CD4-positive, alpha-beta memory T cell (primary cell): ENCODE results near the gene EPG5. TPM values are rescaled to one million over a fixed set of nuclear protein-coding genes. Genes with fewer than 3 reads are reported as not detected.

Experiments
- CTCF ChIA-PET: fragments of 350-600 bp; sonication (Branson Sonifier 250); formaldehyde crosslinking; loops from one replicate; lab custom pipeline; 2021; ENCODE audit warnings: inconsistent platforms; ENCODE audit not compliant: partially characterized antibody; lab: Charles Lee
- POLR2A ChIA-PET: fragments of 350-600 bp; sonication (Branson Sonifier 250); formaldehyde crosslinking; loops from one replicate; lab custom pipeline; 2021; ENCODE audit not compliant: partially characterized antibody; lab: Charles Lee
- DNase-seq, 5 donors: peaks; one replicate each; pipeline versions ENCODE4 v3.0.0 to v3.0.0-alpha.2; 2020 to 2022; ENCODE audit warnings: mixed read lengths in 1 of 5
- H3K27ac ChIP-seq: one replicate; pipeline ENCODE4 v1.7.0; 2013; ENCODE audit warnings: low read depth, low read length
- H3K27me3 ChIP-seq: 2 replicates; pipeline ENCODE4 v1.7.0; 2013; ENCODE audit warnings: mild to moderate bottlenecking, low read length, moderate library complexity; ENCODE audit not compliant: insufficient read depth
- H3K36me3 ChIP-seq: 2 replicates; pipeline ENCODE4 v1.7.0; 2013; ENCODE audit warnings: mild to moderate bottlenecking, low read length, moderate library complexity; ENCODE audit not compliant: insufficient read depth
- H3K4me1 ChIP-seq: 2 replicates; pipeline ENCODE4 v1.7.0; 2013; ENCODE audit warnings: mild to moderate bottlenecking, low read length, moderate library complexity; ENCODE audit not compliant: insufficient read depth
- H3K4me3 ChIP-seq, 2 donors: one replicate each; pipeline ENCODE4 v1.7.0; 2013; ENCODE audit warnings: low read length in 2 of 2, mild to moderate bottlenecking in 1 of 2
- H3K9me3 ChIP-seq, 2 donors: one replicate each; pipeline ENCODE4 v1.7.0; 2013; ENCODE audit warnings: low read length in 2 of 2, control low read depth in 1 of 2; ENCODE audit not compliant: control insufficient read depth in 1 of 2
- H3K27ac Mint-ChIP-seq, 7 donors: one replicate each; pipeline ENCODE4 v1.8.0; 2020 to 2021; ENCODE audit warnings: mixed read lengths in 7 of 7, mild to moderate bottlenecking in 6 of 7, inconsistent platforms in 3 of 7, moderate library complexity in 3 of 7
- H3K27me3 Mint-ChIP-seq, 2 donors: one replicate each; pipeline ENCODE4 v1.8.0; 2020 to 2021; ENCODE audit warnings: mixed read lengths in 2 of 2
- H3K36me3 Mint-ChIP-seq, 2 donors: one replicate each; pipeline ENCODE4 v1.8.0; 2020 to 2021; ENCODE audit warnings: mixed read lengths in 2 of 2, inconsistent platforms in 1 of 2, mild to moderate bottlenecking in 1 of 2
- H3K4me1 Mint-ChIP-seq, 4 donors: one replicate each; pipeline ENCODE4 v1.8.0; 2020 to 2021; ENCODE audit warnings: mixed read lengths in 4 of 4, mild to moderate bottlenecking in 1 of 4
- H3K4me3 Mint-ChIP-seq, 8 donors: one replicate each; pipeline ENCODE4 v1.8.0; 2020 to 2021; ENCODE audit warnings: mixed read lengths in 8 of 8, mild to moderate bottlenecking in 7 of 8, moderate library complexity in 6 of 8, inconsistent platforms in 3 of 8
- H3K9me3 Mint-ChIP-seq, 8 donors: one replicate each; pipeline ENCODE4 v1.8.0; 2020 to 2021; ENCODE audit warnings: mixed read lengths in 8 of 8, mild to moderate bottlenecking in 5 of 8, inconsistent platforms in 3 of 8, moderate library complexity in 1 of 8
- intact Hi-C: fragments of 100-400 bp; cut with micrococcal nuclease; formaldehyde crosslinking; loops from one replicate; pipeline ENCODE4 v1.15.1; 2023
- polyA plus RNA-seq, 2 donors: library from polyadenylated mRNA; unstranded; fragments of 300-500 nt; fragmentation: Illumina TruSeq; gene quantifications; one replicate each; pipeline ENCODE4 v1.2.3, GENCODE V29; 2021
- total RNA-seq, 2 experiments: library from RNA; stranded (reverse); gene quantifications; one replicate each; pipeline ENCODE4 v1.2.3, GENCODE V29; 2021

Gene EPG5
- total and polyA plus RNA-seq, 4 experiments from 2014 or later: 4.1 to 69.0 (median 35.0) TPM

GRCh38 chr18:45865466-45865865, 101.7 kb downstream of the EPG5 start:
- peaks cover 0 to 2% (median 0%) of the 10 kb centered on the region in 4 donors for H3K4me1 Mint-ChIP-seq
- ChIA-PET POLR2A (no interaction called here), CTCF (no interaction called here)
- no peak overlapping the region for H3K4me3 ChIP-seq
- H3K36me3 ChIP-seq: peaks cover 36% of the 10 kb centered on the region
- H3K4me1 ChIP-seq: no peaks in the 10 kb centered on the region
- peaks cover 83 to 84% of the 10 kb centered on the region in 2 donors for H3K36me3 Mint-ChIP-seq
- no peaks in the 10 kb centered on the region for H3K27me3 ChIP-seq
- no peaks in the 10 kb centered on the region for H3K27me3 Mint-ChIP-seq
- peak overlapping the region in 1 of 7 donors; percentile 9 for H3K27ac Mint-ChIP-seq
- no peak for DNase-seq
- no peak overlapping the region for H3K27ac ChIP-seq
- intact Hi-C loops: no loop called here
- H3K9me3 ChIP-seq: no peaks in the 10 kb centered on the region
- H3K4me3 Mint-ChIP-seq: no peak overlapping the region
- H3K9me3 Mint-ChIP-seq: no peaks in the 10 kb centered on the region

- no peaks in the 10 kb centered on the region for H3K4me1 ChIP-seq
- Mint-ChIP-seq H3K27me3 (no peaks in the 10 kb centered on the region), H3K36me3 (peaks cover 83 to 84% of the 10 kb centered on the region in 2 donors), H3K4me3 (peak overlapping the region in 1 of 8 donors; percentile 12), H3K9me3 (no peaks in the 10 kb centered on the region), H3K27ac (peak overlapping the region in 2 of 7 donors; percentile 18 to 94), H3K4me1 (peaks cover 0 to 2% (median 0%) of the 10 kb centered on the region in 4 donors)
- POLR2A ChIA-PET: no interaction called here
- CTCF ChIA-PET: interaction anchor here (1.9 kb wide), 1 partner anchor 199 kb away, joined by 4 read pairs; no protein-coding TSS in a partner anchor
- H3K27me3 ChIP-seq: no peaks in the 10 kb centered on the region
- intact Hi-C loops: no loop called here
- no peak for DNase-seq
- H3K36me3 ChIP-seq: peaks cover 44% of the 10 kb centered on the region
- H3K27ac ChIP-seq: no peak overlapping the region
- no peaks in the 10 kb centered on the region for H3K9me3 ChIP-seq
- no peak overlapping the region for H3K4me3 ChIP-seq
Measured at GRCh38 chr18:45864081-45864480, 103.0 kb downstream of the EPG5 start.

- H3K27me3 ChIP-seq: no peaks in the 10 kb centered on the region
- Mint-ChIP-seq H3K4me3 (no peak overlapping the region), H3K27ac (peak overlapping the region in 2 of 7 donors; percentile 7 to 24), H3K9me3 (no peaks in the 10 kb centered on the region), H3K27me3 (no peaks in the 10 kb centered on the region), H3K36me3 (peaks cover 88 to 89% of the 10 kb centered on the region in 2 donors), H3K4me1 (peaks cover 0 to 2% (median 0%) of the 10 kb centered on the region in 4 donors)
- DNase-seq: no peak
- intact Hi-C loops: no loop called here
- H3K4me1 ChIP-seq: no peaks in the 10 kb centered on the region
- CTCF ChIA-PET: interaction anchor here (1.4 to 1.9 kb wide), 2 partner anchors 16 to 198 kb away, joined by 4 to 5 read pairs; no protein-coding TSS in a partner anchor
- no peak overlapping the region for H3K4me3 ChIP-seq
- no peaks in the 10 kb centered on the region for H3K9me3 ChIP-seq
- peaks cover 50% of the 10 kb centered on the region for H3K36me3 ChIP-seq
- POLR2A ChIA-PET: no interaction called here
- no peak overlapping the region for H3K27ac ChIP-seq
Measured at GRCh38 chr18:45863469-45863868, 103.7 kb downstream of the EPG5 start.

GRCh38 chr18:45861926-45862325, 105.2 kb downstream of the EPG5 start:
- H3K27ac Mint-ChIP-seq: peak overlapping the region in 4 of 7 donors; percentile 0 to 83 (median 10)

GRCh38 chr18:45860971-45861370, 106.2 kb downstream of the EPG5 start:
- intact Hi-C loops: no loop called here
- no peak overlapping the region for H3K4me3 Mint-ChIP-seq
- peak overlapping the region in 1 of 7 donors; percentile 59 for H3K27ac Mint-ChIP-seq
- Histone ChIP-seq H3K27me3 (no peaks in the 10 kb centered on the region), H3K36me3 (peaks cover 56% of the 10 kb centered on the region), H3K4me1 (no peaks in the 10 kb centered on the region), H3K4me3 (no peak overlapping the region), H3K9me3 (no peaks in the 10 kb centered on the region), H3K27ac (no peak overlapping the region)
- CTCF ChIA-PET: interaction anchor here (0.6 to 2.4 kb wide), 2 partner anchors 19 to 195 kb away, joined by 3 to 18 read pairs; no protein-coding TSS in a partner anchor
- no peak for DNase-seq
- POLR2A ChIA-PET: no interaction called here
- peaks cover 87 to 90% of the 10 kb centered on the region in 2 donors for H3K36me3 Mint-ChIP-seq
- H3K4me1 Mint-ChIP-seq: no peaks in the 10 kb centered on the region
- no peaks in the 10 kb centered on the region for H3K9me3 Mint-ChIP-seq
- H3K27me3 Mint-ChIP-seq: no peaks in the 10 kb centered on the region

More at GRCh38 chr18:45861926-45862325, 105.2 kb downstream of the EPG5 start:
- Mint-ChIP-seq H3K4me3 (peak overlapping the region in 1 of 8 donors; percentile 31), H3K36me3 (peaks cover 89 to 91% of the 10 kb centered on the region in 2 donors), H3K27me3 (no peaks in the 10 kb centered on the region), H3K9me3 (no peaks in the 10 kb centered on the region), H3K4me1 (peaks cover 0 to 2% (median 0%) of the 10 kb centered on the region in 4 donors)
- ChIA-PET POLR2A (no interaction called here), CTCF (interaction anchor here (2.4 kb wide), 1 partner anchor 18 kb away, joined by 18 read pairs; no protein-coding TSS in a partner anchor)
- DNase-seq: no peak
- Histone ChIP-seq H3K4me3 (no peak overlapping the region), H3K27me3 (no peaks in the 10 kb centered on the region), H3K4me1 (no peaks in the 10 kb centered on the region), H3K27ac (no peak overlapping the region), H3K36me3 (peaks cover 56% of the 10 kb centered on the region), H3K9me3 (no peaks in the 10 kb centered on the region)
- intact Hi-C loops: no loop called here

- Mint-ChIP-seq H3K4me3 (no peak overlapping the region), H3K36me3 (peaks cover 86 to 91% of the 10 kb centered on the region in 2 donors), H3K4me1 (no peaks in the 10 kb centered on the region), H3K27ac (peak overlapping the region in 2 of 7 donors; percentile 41 to 47), H3K9me3 (no peaks in the 10 kb centered on the region), H3K27me3 (no peaks in the 10 kb centered on the region)
- Histone ChIP-seq H3K27ac (no peak overlapping the region), H3K36me3 (peaks cover 58% of the 10 kb centered on the region), H3K4me1 (no peaks in the 10 kb centered on the region), H3K9me3 (no peaks in the 10 kb centered on the region), H3K27me3 (no peaks in the 10 kb centered on the region), H3K4me3 (no peak overlapping the region)
- no peak for DNase-seq
- CTCF ChIA-PET: interaction anchor here (0.6 to 2.4 kb wide), 2 partner anchors 19 to 195 kb away, joined by 3 to 18 read pairs; no protein-coding TSS in a partner anchor
- POLR2A ChIA-PET: no interaction called here
- intact Hi-C loops: no loop called here
Measured at GRCh38 chr18:45860492-45860891, 106.6 kb downstream of the EPG5 start.

GRCh38 chr18:45859334-45859733, 107.8 kb downstream of the EPG5 start:
- Histone ChIP-seq H3K27me3 (no peaks in the 10 kb centered on the region), H3K4me3 (no peak overlapping the region), H3K27ac (no peak overlapping the region), H3K4me1 (no peaks in the 10 kb centered on the region), H3K36me3 (peaks cover 58% of the 10 kb centered on the region), H3K9me3 (no peaks in the 10 kb centered on the region)
- Mint-ChIP-seq H3K4me1 (no peaks in the 10 kb centered on the region), H3K27me3 (no peaks in the 10 kb centered on the region), H3K4me3 (no peak overlapping the region), H3K27ac (peak overlapping the region in 1 of 7 donors; percentile 22), H3K9me3 (no peaks in the 10 kb centered on the region), H3K36me3 (peaks cover 81 to 89% of the 10 kb centered on the region in 2 donors)
- intact Hi-C loops: no loop called here
- ChIA-PET CTCF (interaction anchor here (1.4 kb wide), 1 partner anchor 23 kb away, joined by 3 read pairs; no protein-coding TSS in a partner anchor), POLR2A (no interaction called here)
- DNase-seq: no peak
